ENCODE measurements around the gene CACNA1S. TPM values are rescaled to one million over a fixed set of nuclear protein-coding genes. Genes with fewer than 3 reads are reported as not detected.

The CACNA1S gene
- total RNA-seq, 2 experiments from 2014 or later, result not detected

DNA sequence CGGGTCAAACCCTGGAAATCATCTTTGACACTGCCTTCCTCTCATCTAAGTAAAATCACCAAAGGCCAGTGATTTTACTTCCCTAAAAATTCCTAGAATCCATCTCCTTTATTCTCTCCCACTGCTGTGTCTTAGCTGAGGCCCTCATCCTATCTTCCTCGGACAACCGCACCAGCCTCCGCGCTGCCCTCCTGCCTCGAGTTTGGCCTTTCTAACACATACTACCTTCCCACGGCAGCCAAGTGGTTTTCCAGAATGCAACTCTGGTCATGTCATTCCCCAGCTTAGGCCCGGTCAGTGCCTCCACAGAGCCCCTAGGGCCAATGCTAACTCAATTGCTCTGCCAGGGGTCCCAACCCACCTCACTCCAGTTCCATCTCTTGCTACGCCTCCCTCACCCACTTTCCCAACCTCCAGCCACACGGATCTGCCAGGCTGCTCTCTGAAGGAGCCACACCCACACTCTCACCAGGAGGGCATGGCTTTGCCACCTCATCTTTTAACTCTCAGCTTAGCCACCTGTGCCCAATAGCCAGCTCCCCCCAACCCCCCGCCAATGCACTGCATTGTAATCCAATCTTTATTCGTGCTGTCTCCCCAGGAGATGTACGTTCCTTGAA lies 35.3 kb upstream of the CACNA1S start:
- no peaks in the 10 kb centered on the region for H4K20me1 ChIP-seq (ENCODE audit: insufficient read depth, low read length)
- no peak overlapping the region for H3K4me3 ChIP-seq (ENCODE audit: low read depth, low read length, poor library complexity, severe bottlenecking)
- no peak overlapping the region for H3K27ac ChIP-seq (ENCODE audit: low read depth, low read length, poor library complexity, severe bottlenecking)
- H3K36me3 ChIP-seq (ENCODE audit: insufficient read depth, low read length), result peaks cover 42% of the 10 kb centered on the region; the same call in 1 of the 2 replicates
- intact Hi-C loops (cut with micrococcal nuclease; ENCODE audit: unreplicated experiment), result loop anchor here (2.0 kb wide), 1 partner anchor 75 kb away; no protein-coding TSS in a partner anchor
- H3K9me2 ChIP-seq (ENCODE audit: insufficient read depth, low read length), result no peaks in the 10 kb centered on the region
- no peak for DNase-seq (ENCODE audit: low spot score)
- TF ChIP-seq EZH2phosphoT487 (IDR thresholded peaks at IDR 0.05; ENCODE audit: borderline replicate concordance, low read depth, low read length), result no peak
- TF ChIP-seq, protein P1, sequence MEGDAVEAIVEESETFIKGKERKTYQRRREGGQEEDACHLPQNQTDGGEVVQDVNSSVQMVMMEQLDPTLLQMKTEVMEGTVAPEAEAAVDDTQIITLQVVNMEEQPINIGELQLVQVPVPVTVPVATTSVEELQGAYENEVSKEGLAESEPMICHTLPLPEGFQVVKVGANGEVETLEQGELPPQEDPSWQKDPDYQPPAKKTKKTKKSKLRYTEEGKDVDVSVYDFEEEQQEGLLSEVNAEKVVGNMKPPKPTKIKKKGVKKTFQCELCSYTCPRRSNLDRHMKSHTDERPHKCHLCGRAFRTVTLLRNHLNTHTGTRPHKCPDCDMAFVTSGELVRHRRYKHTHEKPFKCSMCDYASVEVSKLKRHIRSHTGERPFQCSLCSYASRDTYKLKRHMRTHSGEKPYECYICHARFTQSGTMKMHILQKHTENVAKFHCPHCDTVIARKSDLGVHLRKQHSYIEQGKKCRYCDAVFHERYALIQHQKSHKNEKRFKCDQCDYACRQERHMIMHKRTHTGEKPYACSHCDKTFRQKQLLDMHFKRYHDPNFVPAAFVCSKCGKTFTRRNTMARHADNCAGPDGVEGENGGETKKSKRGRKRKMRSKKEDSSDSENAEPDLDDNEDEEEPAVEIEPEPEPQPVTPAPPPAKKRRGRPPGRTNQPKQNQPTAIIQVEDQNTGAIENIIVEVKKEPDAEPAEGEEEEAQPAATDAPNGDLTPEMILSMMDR (conservative IDR thresholded peaks at IDR 0.05; ENCODE audit: low read length), result no peak
- no peaks in the 10 kb centered on the region for H3K79me2 ChIP-seq (ENCODE audit: insufficient read depth, low read depth, low read length)
- CTCF ChIA-PET (ENCODE audit: unreplicated experiment), result no interaction called here
- no peaks in the 10 kb centered on the region for H3K4me1 ChIP-seq (ENCODE audit: insufficient read depth, low read length, poor library complexity, severe bottlenecking)
- H2AFZ ChIP-seq (ENCODE audit: low read length), result no peak overlapping the region
- no peak overlapping the region for H3K4me2 ChIP-seq (ENCODE audit: low read length)
- no TSS peak for BruUV-seq (replicated peaks)
- H3K9me3 ChIP-seq (ENCODE audit: low read length), result no peaks in the 10 kb centered on the region
- POLR2A ChIA-PET, result interaction anchor here (0.6 to 0.7 kb wide), 2 partner anchors 58 to 205 kb away, joined by 3 read pairs; no protein-coding TSS in a partner anchor

GRCh38 chr1:201146626-201147390 lies 34.6 kb upstream of the CACNA1S start:
- H3K9me2 ChIP-seq (ENCODE audit: insufficient read depth, low read length), result no peaks in the 10 kb centered on the region
- CTCF ChIA-PET (ENCODE audit: unreplicated experiment), result interaction anchor here (1.2 kb wide), 1 partner anchor 24 kb away, joined by 3 read pairs; no protein-coding TSS in a partner anchor
- TF ChIP-seq, protein P1 (conservative IDR thresholded peaks at IDR 0.05; ENCODE audit: low read length), result no peak
- no peak for TF ChIP-seq EZH2phosphoT487 (IDR thresholded peaks at IDR 0.05; ENCODE audit: borderline replicate concordance, low read depth, low read length)
- no peaks in the 10 kb centered on the region for H3K9me3 ChIP-seq (ENCODE audit: low read length)
- H3K36me3 ChIP-seq (ENCODE audit: insufficient read depth, low read length), result peaks cover 42% of the 10 kb centered on the region; the same call in 1 of the 2 replicates
- DNase-seq (ENCODE audit: low spot score), result no peak
- no peaks in the 10 kb centered on the region for H3K79me2 ChIP-seq (ENCODE audit: insufficient read depth, low read depth, low read length)
- H3K4me2 ChIP-seq (ENCODE audit: low read length), result no peak overlapping the region
- no peak overlapping the region for H3K4me3 ChIP-seq (ENCODE audit: low read depth, low read length, poor library complexity, severe bottlenecking)
- BruUV-seq (replicated peaks), result no TSS peak
- intact Hi-C loops (cut with micrococcal nuclease; ENCODE audit: unreplicated experiment), result no loop called here
- H4K20me1 ChIP-seq (ENCODE audit: insufficient read depth, low read length), result no peaks in the 10 kb centered on the region
- POLR2A ChIA-PET, result interaction anchor here (0.6 kb wide), 1 partner anchor 204 kb away, joined by 3 read pairs; no protein-coding TSS in a partner anchor
- H3K27ac ChIP-seq (ENCODE audit: low read depth, low read length, poor library complexity, severe bottlenecking), result no peak overlapping the region
- H2AFZ ChIP-seq (ENCODE audit: low read length), result no peak overlapping the region
- H3K4me1 ChIP-seq (ENCODE audit: insufficient read depth, low read length, poor library complexity, severe bottlenecking), result no peaks in the 10 kb centered on the region
